Thymus (tissue), 11 donors: ENCODE data around the gene ANOS1. TPM values are rescaled to one million over a fixed set of nuclear protein-coding genes. Genes with fewer than 3 reads are reported as not detected.

ENCODE experiments used
- DNase-seq, 9 donors: peaks; one replicate each; pipeline ENCODE4 v3.0.0-alpha.2; 2013; ENCODE audit warnings: low spot score in 9 of 9, low read depth in 6 of 9, missing footprints in 1 of 9
- H3K27ac ChIP-seq, 2 donors: one replicate each; pipeline ENCODE4 v1.5.1; 2013; ENCODE audit warnings: control low read depth in 1 of 2, low read depth in 1 of 2, low read length in 1 of 2, mild to moderate bottlenecking in 1 of 2, moderate library complexity in 1 of 2
- H3K27me3 ChIP-seq, 2 donors: one replicate each; pipeline ENCODE4 v1.5.1; 2013; ENCODE audit warnings: low read length in 1 of 2; ENCODE audit not compliant: control insufficient read depth in 2 of 2, insufficient read depth in 1 of 2
- H3K36me3 ChIP-seq, 2 donors: one replicate each; pipeline ENCODE4 v1.5.1; 2013; ENCODE audit warnings: low read length in 1 of 2, mild to moderate bottlenecking in 1 of 2, moderate library complexity in 1 of 2; ENCODE audit not compliant: control insufficient read depth in 2 of 2, insufficient read depth in 2 of 2
- H3K4me1 ChIP-seq, 2 donors: one replicate each; pipeline ENCODE4 v1.5.1; 2013; ENCODE audit warnings: low read length in 2 of 2; ENCODE audit not compliant: control insufficient read depth in 2 of 2, insufficient read depth in 2 of 2
- H3K4me3 ChIP-seq, 2 donors: one replicate each; pipeline ENCODE4 v1.5.1; 2013; ENCODE audit warnings: low read length in 2 of 2, control low read depth in 1 of 2, mild to moderate bottlenecking in 1 of 2
- H3K9me3 ChIP-seq, 2 donors: one replicate each; pipeline ENCODE4 v1.5.1; 2013; ENCODE audit warnings: low read length in 1 of 2, mild to moderate bottlenecking in 1 of 2; ENCODE audit not compliant: control insufficient read depth in 2 of 2, insufficient read depth in 1 of 2
- WGBS: extraction: QIAGEN DNeasy Blood & Tissue Kit; methylation state at CpG from one replicate; pipeline ENCODE4 v1.1.7; 2013; 5-methylcytosine and 5-hydroxymethylcytosine counted together
- polyA plus RNA-seq: library from polyadenylated mRNA; stranded (reverse); fragments of 200-250 nt; gene quantifications from one replicate; pipeline ENCODE4 v1.2.3, GENCODE V29; 2013
- total RNA-seq: library from RNA; stranded (reverse); fragments of 120-200 nt; gene quantifications from one replicate; pipeline ENCODE4 v1.2.4, GENCODE V29; 2013
- donor health status: healthy.

The ANOS1 gene
- total and polyA plus RNA-seq, 2 donors = 1.3 to 3.4 TPM

GRCh38 chrX:8726031-8726652, 5.8 kb downstream of the ANOS1 start:
- Histone ChIP-seq H3K36me3 (no peaks in the 10 kb centered on the region), H3K27me3 (peaks cover 6 to 38% of the 10 kb centered on the region in 2 donors), H3K27ac (no peak overlapping the region), H3K4me3 (no peak overlapping the region), H3K4me1 (no peaks in the 10 kb centered on the region), H3K9me3 (no peaks in the 10 kb centered on the region)
- DNase-seq = no peak
- WGBS = 92% methylated on average over 7 of the region's 7 CpGs

- Histone ChIP-seq H3K27ac (no peak overlapping the region), H3K4me3 (no peak overlapping the region), H3K4me1 (no peaks in the 10 kb centered on the region), H3K36me3 (no peaks in the 10 kb centered on the region), H3K27me3 (peaks cover 0 to 20% of the 10 kb centered on the region in 2 donors), H3K9me3 (no peaks in the 10 kb centered on the region)
- no peak for DNase-seq
- 45% methylated on average over 7 of the region's 7 CpGs for WGBS
These were observed 7.6 kb downstream of the ANOS1 start for GRCh38 chrX:8724300-8724699.

GRCh38 chrX:8721536-8721935, 10.4 kb downstream of the ANOS1 start:
- DNase-seq = no peak
- Histone ChIP-seq H3K27ac (no peak overlapping the region), H3K36me3 (no peaks in the 10 kb centered on the region), H3K4me1 (no peaks in the 10 kb centered on the region), H3K4me3 (no peak overlapping the region), H3K27me3 (peaks cover 0 to 2% of the 10 kb centered on the region in 2 donors), H3K9me3 (no peaks in the 10 kb centered on the region)
- WGBS = 90% methylated on average over 2 of the region's 2 CpGs

GRCh38 chrX:8720136-8720535, 11.8 kb downstream of the ANOS1 start:
- Histone ChIP-seq H3K4me1 (no peaks in the 10 kb centered on the region), H3K27me3 (no peaks in the 10 kb centered on the region), H3K9me3 (no peaks in the 10 kb centered on the region), H3K4me3 (no peak overlapping the region), H3K27ac (no peak overlapping the region), H3K36me3 (no peaks in the 10 kb centered on the region)
- 93% methylated on average over 6 of the region's 6 CpGs for WGBS
- no peak for DNase-seq

- H3K4me3 ChIP-seq = no peak overlapping the region
- WGBS = 96% methylated on average over 2 of the region's 2 CpGs
- no peak for DNase-seq
- H3K27me3 ChIP-seq = no peaks in the 10 kb centered on the region
- H3K36me3 ChIP-seq = no peaks in the 10 kb centered on the region
- no peaks in the 10 kb centered on the region for H3K9me3 ChIP-seq
- no peak overlapping the region for H3K27ac ChIP-seq
- H3K4me1 ChIP-seq = no peaks in the 10 kb centered on the region
These were observed 14.6 kb downstream of the ANOS1 start for GRCh38 chrX:8717354-8717753.

- H3K9me3 ChIP-seq = no peaks in the 10 kb centered on the region
- H3K36me3 ChIP-seq = no peaks in the 10 kb centered on the region
- H3K27ac ChIP-seq = no peak overlapping the region
- no peak overlapping the region for H3K4me3 ChIP-seq
- H3K27me3 ChIP-seq = no peaks in the 10 kb centered on the region
- 93% methylated on average over 3 of the region's 3 CpGs for WGBS
- DNase-seq = no peak
- H3K4me1 ChIP-seq = no peaks in the 10 kb centered on the region
These were observed 17.8 kb downstream of the ANOS1 start for GRCh38 chrX:8714164-8714563.

GRCh38 chrX:8711401-8711800, 20.5 kb downstream of the ANOS1 start:
- Histone ChIP-seq H3K4me3 (no peak overlapping the region), H3K36me3 (no peaks in the 10 kb centered on the region), H3K9me3 (no peaks in the 10 kb centered on the region), H3K27ac (no peak overlapping the region), H3K4me1 (no peaks in the 10 kb centered on the region), H3K27me3 (no peaks in the 10 kb centered on the region)
- WGBS = 87% methylated on average over 2 of the region's 2 CpGs
- no peak for DNase-seq

GRCh38 chrX:8704184-8704583, 27.8 kb downstream of the ANOS1 start:
- no peaks in the 10 kb centered on the region for H3K36me3 ChIP-seq
- no peaks in the 10 kb centered on the region for H3K9me3 ChIP-seq
- no peaks in the 10 kb centered on the region for H3K27me3 ChIP-seq
- DNase-seq = no peak
- H3K27ac ChIP-seq = no peak overlapping the region
- H3K4me3 ChIP-seq = no peak overlapping the region
- WGBS = 80% methylated on average over 2 of the region's 2 CpGs
- H3K4me1 ChIP-seq = no peaks in the 10 kb centered on the region

- H3K36me3 ChIP-seq = no peaks in the 10 kb centered on the region
- H3K4me1 ChIP-seq = no peaks in the 10 kb centered on the region
- no peak overlapping the region for H3K4me3 ChIP-seq
- DNase-seq = no peak
- no peaks in the 10 kb centered on the region for H3K27me3 ChIP-seq
- no peak overlapping the region for H3K27ac ChIP-seq
- WGBS = 91% methylated on average over 1 of the region's 1 CpG
- H3K9me3 ChIP-seq = no peaks in the 10 kb centered on the region
These were observed 39.1 kb downstream of the ANOS1 start for GRCh38 chrX:8692871-8693270.

GRCh38 chrX:8689473-8689872, 42.5 kb downstream of the ANOS1 start:
- Histone ChIP-seq H3K9me3 (no peaks in the 10 kb centered on the region), H3K27me3 (no peaks in the 10 kb centered on the region), H3K36me3 (no peaks in the 10 kb centered on the region), H3K4me3 (no peak overlapping the region), H3K27ac (no peak overlapping the region), H3K4me1 (no peaks in the 10 kb centered on the region)
- DNase-seq = no peak
- 90% methylated on average over 3 of the region's 3 CpGs for WGBS
